Vagina (tissue), 2 donors: ENCODE measurements around the gene FBLN7.

Source experiments
- POLR2A ChIP-seq, 2 donors: fragments of 450-650 bp; IDR thresholded peaks; one replicate each; pipeline ENCODE4 v1.6.1; 2017; ENCODE audit warnings: antibody characterized with exemption in 2 of 2, mild to moderate bottlenecking in 2 of 2, moderate library complexity in 2 of 2
- POLR2AphosphoS5 ChIP-seq, 2 donors: sonication (generic); formaldehyde crosslinking; IDR thresholded peaks; one replicate each; pipeline ENCODE4 v1.9.0; 2017; ENCODE audit warnings: antibody characterized with exemption in 2 of 2, mild to moderate bottlenecking in 2 of 2, low read depth in 1 of 2; ENCODE audit not compliant: insufficient read depth in 1 of 2
- TF ChIP-seq, protein P1 (sequence below), 3 experiments: fragments of 450-650 bp in 2 of 3; fragments of 200-600 bp in 1 of 3; sonication (generic) in 1 of 3; IDR thresholded peaks; one replicate each; pipeline ENCODE4 v1.5.1; 2017 to 2019; ENCODE audit warnings: antibody characterized with exemption in 3 of 3, mild to moderate bottlenecking in 2 of 3, moderate library complexity in 2 of 3

GRCh38 chr2:112095681-112096080, 42.5 kb upstream of the FBLN7 start:
- TF ChIP-seq, protein P1, sequence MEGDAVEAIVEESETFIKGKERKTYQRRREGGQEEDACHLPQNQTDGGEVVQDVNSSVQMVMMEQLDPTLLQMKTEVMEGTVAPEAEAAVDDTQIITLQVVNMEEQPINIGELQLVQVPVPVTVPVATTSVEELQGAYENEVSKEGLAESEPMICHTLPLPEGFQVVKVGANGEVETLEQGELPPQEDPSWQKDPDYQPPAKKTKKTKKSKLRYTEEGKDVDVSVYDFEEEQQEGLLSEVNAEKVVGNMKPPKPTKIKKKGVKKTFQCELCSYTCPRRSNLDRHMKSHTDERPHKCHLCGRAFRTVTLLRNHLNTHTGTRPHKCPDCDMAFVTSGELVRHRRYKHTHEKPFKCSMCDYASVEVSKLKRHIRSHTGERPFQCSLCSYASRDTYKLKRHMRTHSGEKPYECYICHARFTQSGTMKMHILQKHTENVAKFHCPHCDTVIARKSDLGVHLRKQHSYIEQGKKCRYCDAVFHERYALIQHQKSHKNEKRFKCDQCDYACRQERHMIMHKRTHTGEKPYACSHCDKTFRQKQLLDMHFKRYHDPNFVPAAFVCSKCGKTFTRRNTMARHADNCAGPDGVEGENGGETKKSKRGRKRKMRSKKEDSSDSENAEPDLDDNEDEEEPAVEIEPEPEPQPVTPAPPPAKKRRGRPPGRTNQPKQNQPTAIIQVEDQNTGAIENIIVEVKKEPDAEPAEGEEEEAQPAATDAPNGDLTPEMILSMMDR (IDR thresholded peaks at IDR 0.05), result no peak
- TF ChIP-seq POLR2A (IDR thresholded peaks at IDR 0.05), result no peak
- TF ChIP-seq POLR2AphosphoS5 (IDR thresholded peaks at IDR 0.05; ENCODE audit: insufficient read depth in 1 of 2, low read depth in 1 of 2), result no peak
